Measurements from ENCODE around the gene PMEL. TPM values are rescaled to one million over a fixed set of nuclear protein-coding genes. Genes with fewer than 3 reads are reported as not detected.
"Not testable (repeated sequence)": the region's sequence is repeated elsewhere in the genome, so short reads cannot be mapped to it uniquely, and the experiment has no call there.

PMEL gene
- total RNA-seq, 2 experiments from 2014 or later: not detected

- intact Hi-C loops (cut with DNase I, micrococcal nuclease): no loop called here
- no peak overlapping the region for H3K27ac ChIP-seq (ENCODE audit: low read depth in 1 of 2, low read length in 2 of 2)
- Mint-ChIP-seq H3K36me3 (ENCODE audit: low read depth) (no peaks in the 10 kb centered on the region), H3K27ac (no peak overlapping the region), H3K4me3 (no peak overlapping the region), H3K9me3 (no peaks in the 10 kb centered on the region), H3K27me3 (no peaks in the 10 kb centered on the region), H3K4me1 (ENCODE audit: low read depth) (peaks cover 24% of the 10 kb centered on the region)
- no peaks in the 10 kb centered on the region for H3K27me3 ChIP-seq (ENCODE audit: control insufficient read depth in 1 of 2, insufficient read depth in 2 of 2, low read length in 2 of 2)
- ChIA-PET CTCF (no interaction called here), POLR2A (interaction anchor here (1.6 kb wide), 1 partner anchor 30 kb away, joined by 4 read pairs; the partner anchor contains the start of gene RAB5B)
- no peaks in the 10 kb centered on the region for H3K36me3 ChIP-seq (ENCODE audit: insufficient read depth, low read length)
- TF ChIP-seq CTCF (IDR thresholded peaks at IDR 0.05): no peak
- no peak for ATAC-seq (ENCODE audit: poor library complexity)
- H3K4me3 ChIP-seq (ENCODE audit: low read length): no peak overlapping the region
- H3K9me3 ChIP-seq (ENCODE audit: control insufficient read depth in 1 of 2, insufficient read depth in 1 of 2, low read length in 2 of 2): no peaks in the 10 kb centered on the region
- H3K4me1 ChIP-seq (ENCODE audit: insufficient read depth, low read length): peaks cover 22% of the 10 kb centered on the region
- no peak for DNase-seq
Observed at GRCh38 chr12:56004211-56004610, 38.4 kb upstream of the PMEL start.

- H3K27me3 Mint-ChIP-seq; H3K36me3 ChIP-seq (ENCODE audit: insufficient read depth, low read length); H3K27me3 ChIP-seq (ENCODE audit: control insufficient read depth in 1 of 2, insufficient read depth in 2 of 2, low read length in 2 of 2); H3K27ac Mint-ChIP-seq; CTCF ChIA-PET; H3K27ac ChIP-seq (ENCODE audit: low read depth in 1 of 2, low read length in 2 of 2); H3K9me3 ChIP-seq (ENCODE audit: control insufficient read depth in 1 of 2, insufficient read depth in 1 of 2, low read length in 2 of 2); H3K4me3 Mint-ChIP-seq; DNase-seq; H3K4me3 ChIP-seq (ENCODE audit: low read length); H3K36me3 Mint-ChIP-seq (ENCODE audit: low read depth); ATAC-seq (ENCODE audit: poor library complexity); intact Hi-C loops (cut with DNase I, micrococcal nuclease); H3K9me3 Mint-ChIP-seq: not testable (repeated sequence)
- H3K4me1 Mint-ChIP-seq (ENCODE audit: low read depth): peaks cover 23% of the 10 kb centered on the region
- peaks cover 22% of the 10 kb centered on the region for H3K4me1 ChIP-seq (ENCODE audit: insufficient read depth, low read length)
- POLR2A ChIA-PET: interaction anchor here (1.6 kb wide), 1 partner anchor 29 kb away, joined by 4 read pairs; the partner anchor contains the start of gene RAB5B
Observed at GRCh38 chr12:56003376-56003775, 37.5 kb upstream of the PMEL start.

GRCh38 chr12:56001487-56002100 is 35.8 kb upstream of the PMEL start:
- H3K9me3 ChIP-seq (ENCODE audit: control insufficient read depth in 1 of 2, insufficient read depth in 1 of 2, low read length in 2 of 2): no peaks in the 10 kb centered on the region
- no peaks in the 10 kb centered on the region for H3K36me3 ChIP-seq (ENCODE audit: insufficient read depth, low read length)
- ChIA-PET POLR2A (no interaction called here), CTCF (no interaction called here)
- H3K4me1 ChIP-seq (ENCODE audit: insufficient read depth, low read length): peaks cover 21% of the 10 kb centered on the region
- Mint-ChIP-seq H3K27me3 (peaks cover 15% of the 10 kb centered on the region), H3K27ac (no peak overlapping the region), H3K4me3 (no peak overlapping the region), H3K4me1 (ENCODE audit: low read depth) (peaks cover 22% of the 10 kb centered on the region), H3K9me3 (no peaks in the 10 kb centered on the region), H3K36me3 (ENCODE audit: low read depth) (no peaks in the 10 kb centered on the region)
- peaks cover 5 to 12% of the 10 kb centered on the region in 2 experiments for H3K27me3 ChIP-seq (ENCODE audit: control insufficient read depth in 1 of 2, insufficient read depth in 2 of 2, low read length in 2 of 2)
- no peak for ATAC-seq (ENCODE audit: poor library complexity)
- no peak overlapping the region for H3K4me3 ChIP-seq (ENCODE audit: low read length)
- no peak overlapping the region for H3K27ac ChIP-seq (ENCODE audit: low read depth in 1 of 2, low read length in 2 of 2)
- no peak for DNase-seq
- TF ChIP-seq CTCF (IDR thresholded peaks at IDR 0.05): no peak
- intact Hi-C loops (cut with DNase I, micrococcal nuclease): no loop called here

GRCh38 chr12:55999999-56000540 is 34.2 kb upstream of the PMEL start:
- ATAC-seq (ENCODE audit: poor library complexity); H3K27ac ChIP-seq (ENCODE audit: low read depth in 1 of 2, low read length in 2 of 2); H3K36me3 ChIP-seq (ENCODE audit: insufficient read depth, low read length); H3K9me3 ChIP-seq (ENCODE audit: control insufficient read depth in 1 of 2, insufficient read depth in 1 of 2, low read length in 2 of 2); H3K27ac Mint-ChIP-seq; intact Hi-C loops (cut with DNase I, micrococcal nuclease); H3K36me3 Mint-ChIP-seq (ENCODE audit: low read depth); H3K9me3 Mint-ChIP-seq; DNase-seq; H3K4me3 Mint-ChIP-seq; H3K4me3 ChIP-seq (ENCODE audit: low read length): not testable (repeated sequence)
- Histone ChIP-seq H3K4me1 (ENCODE audit: insufficient read depth, low read length) (peaks cover 17% of the 10 kb centered on the region), H3K27me3 (ENCODE audit: control insufficient read depth in 1 of 2, insufficient read depth in 2 of 2, low read length in 2 of 2) (peaks cover 5 to 12% of the 10 kb centered on the region in 2 experiments)
- CTCF ChIA-PET: interaction anchor here (0.6 to 0.9 kb wide), 2 partner anchors 29 kb away, joined by 3 to 4 read pairs; no protein-coding TSS in a partner anchor
- peaks cover 20% of the 10 kb centered on the region for H3K27me3 Mint-ChIP-seq
- H3K4me1 Mint-ChIP-seq (ENCODE audit: low read depth): peaks cover 25% of the 10 kb centered on the region
- POLR2A ChIA-PET: interaction anchor here (1.2 kb wide), 1 partner anchor 104 kb away, joined by 3 read pairs; the partner anchor contains the start of gene PA2G4

GRCh38 chr12:55999522-55999921 is 33.7 kb upstream of the PMEL start:
- H3K27ac ChIP-seq (ENCODE audit: low read depth in 1 of 2, low read length in 2 of 2); H3K4me3 ChIP-seq (ENCODE audit: low read length); H3K9me3 Mint-ChIP-seq; H3K36me3 ChIP-seq (ENCODE audit: insufficient read depth, low read length); intact Hi-C loops (cut with DNase I, micrococcal nuclease); H3K36me3 Mint-ChIP-seq (ENCODE audit: low read depth); H3K9me3 ChIP-seq (ENCODE audit: control insufficient read depth in 1 of 2, insufficient read depth in 1 of 2, low read length in 2 of 2); ATAC-seq (ENCODE audit: poor library complexity); H3K27ac Mint-ChIP-seq; H3K4me3 Mint-ChIP-seq: not testable (repeated sequence)
- peaks cover 17% of the 10 kb centered on the region for H3K4me1 ChIP-seq (ENCODE audit: insufficient read depth, low read length)
- peak in 1 of 14 experiments; percentile 14 for DNase-seq
- Mint-ChIP-seq H3K4me1 (ENCODE audit: low read depth) (peaks cover 23% of the 10 kb centered on the region), H3K27me3 (peaks cover 20% of the 10 kb centered on the region)
- ChIA-PET CTCF (interaction anchor here (0.6 to 1.5 kb wide), 3 partner anchors 29 to 45 kb away, joined by 3 to 4 read pairs (median 3); no protein-coding TSS in a partner anchor), POLR2A (interaction anchor here (1.2 kb wide), 1 partner anchor 105 kb away, joined by 3 read pairs; the partner anchor contains the start of gene PA2G4)
- peaks cover 5 to 12% of the 10 kb centered on the region in 2 experiments for H3K27me3 ChIP-seq (ENCODE audit: control insufficient read depth in 1 of 2, insufficient read depth in 2 of 2, low read length in 2 of 2)

Data from CD4-positive, alpha-beta T cell (primary cell).